ENCODE measurements around the gene MRPL20. TPM values are rescaled to one million over a fixed set of nuclear protein-coding genes. Genes with fewer than 3 reads are reported as not detected.
A peak's percentile ranks its signal among the peaks of the same experiment; 100 is the strongest.

Gene MRPL20
- total and polyA plus RNA-seq, 12 donors, result 98.9 to 276 (median 158) TPM

GRCh38 chr1:1442069-1442770, 35.1 kb upstream of the MRPL20 start:
- no peak for DNase-seq
- peaks cover 4% of the 10 kb centered on the region in 2 donors for H3K4me1 ChIP-seq (replicated peaks in 1 of 2)
- TF ChIP-seq, protein P1, sequence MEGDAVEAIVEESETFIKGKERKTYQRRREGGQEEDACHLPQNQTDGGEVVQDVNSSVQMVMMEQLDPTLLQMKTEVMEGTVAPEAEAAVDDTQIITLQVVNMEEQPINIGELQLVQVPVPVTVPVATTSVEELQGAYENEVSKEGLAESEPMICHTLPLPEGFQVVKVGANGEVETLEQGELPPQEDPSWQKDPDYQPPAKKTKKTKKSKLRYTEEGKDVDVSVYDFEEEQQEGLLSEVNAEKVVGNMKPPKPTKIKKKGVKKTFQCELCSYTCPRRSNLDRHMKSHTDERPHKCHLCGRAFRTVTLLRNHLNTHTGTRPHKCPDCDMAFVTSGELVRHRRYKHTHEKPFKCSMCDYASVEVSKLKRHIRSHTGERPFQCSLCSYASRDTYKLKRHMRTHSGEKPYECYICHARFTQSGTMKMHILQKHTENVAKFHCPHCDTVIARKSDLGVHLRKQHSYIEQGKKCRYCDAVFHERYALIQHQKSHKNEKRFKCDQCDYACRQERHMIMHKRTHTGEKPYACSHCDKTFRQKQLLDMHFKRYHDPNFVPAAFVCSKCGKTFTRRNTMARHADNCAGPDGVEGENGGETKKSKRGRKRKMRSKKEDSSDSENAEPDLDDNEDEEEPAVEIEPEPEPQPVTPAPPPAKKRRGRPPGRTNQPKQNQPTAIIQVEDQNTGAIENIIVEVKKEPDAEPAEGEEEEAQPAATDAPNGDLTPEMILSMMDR (IDR thresholded peaks at IDR 0.05), result no peak
- no peak for TF ChIP-seq POLR2A (IDR thresholded peaks at IDR 0.05)
- H3K27me3 ChIP-seq, result no peaks in the 10 kb centered on the region
- H3K9me3 ChIP-seq (replicated peaks in 1 of 3), result no peaks in the 10 kb centered on the region
- intact Hi-C loops (cut with DNase I), result no loop called here
- no peaks in the 10 kb centered on the region for H3K36me3 ChIP-seq (replicated peaks in 1 of 2)
- 77 to 88% (median 85%) methylated on average over 27 to 32 of the region's 32 CpGs for WGBS, 4 donors
- no peak overlapping the region for H3K4me3 ChIP-seq
- no peak overlapping the region for H3K27ac ChIP-seq

DNA sequence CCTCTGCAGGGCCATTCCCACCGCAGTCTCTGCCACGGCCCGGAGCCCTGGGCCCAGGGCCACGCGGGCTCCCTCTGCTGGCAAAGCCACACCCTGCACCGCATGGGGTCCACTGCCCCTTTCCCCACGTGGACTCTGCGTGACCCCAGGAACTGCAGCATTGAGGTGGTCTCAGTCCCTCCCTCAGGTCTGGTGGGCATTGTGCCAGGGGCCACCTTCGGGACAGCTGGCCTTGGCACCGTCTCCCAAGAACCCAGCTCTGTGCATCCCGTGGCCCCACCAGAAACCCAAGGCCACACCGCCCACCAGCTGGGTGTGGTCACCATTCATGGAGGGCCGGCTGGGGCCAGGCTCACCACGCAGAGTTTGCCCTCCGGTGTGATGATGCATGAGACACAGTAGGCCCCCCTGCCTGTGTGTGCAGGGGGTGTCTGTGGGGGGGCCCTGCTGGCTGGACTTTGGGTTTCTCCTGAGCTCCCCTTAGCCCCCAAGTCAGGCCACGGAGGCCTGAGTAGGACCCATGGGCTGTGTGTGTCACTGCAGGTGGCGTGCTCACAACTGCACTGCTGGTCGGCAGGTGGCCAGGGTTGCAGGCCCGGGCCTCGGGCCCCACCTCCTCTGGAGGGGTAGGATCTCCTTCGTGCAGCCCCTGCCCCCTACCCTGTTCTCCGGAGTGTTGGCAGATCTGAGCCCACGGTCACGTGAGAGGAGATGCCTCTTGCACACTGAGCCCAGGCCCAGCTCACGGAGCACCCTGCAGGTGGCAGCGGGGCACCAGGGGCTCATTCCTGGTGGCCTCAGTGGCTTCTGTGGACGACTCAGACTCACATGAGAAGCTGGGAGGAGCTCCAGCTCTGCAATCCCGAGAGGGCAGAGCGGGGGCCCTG, 34.2 kb upstream of the MRPL20 start:
- H3K27ac ChIP-seq, result no peak overlapping the region
- no peak overlapping the region for H3K4me3 ChIP-seq
- peak in 5 of 7 donors; percentile 48 to 63 (median 59) for DNase-seq
- no peaks in the 10 kb centered on the region for H3K36me3 ChIP-seq (replicated peaks in 1 of 2)
- no peaks in the 10 kb centered on the region for H3K9me3 ChIP-seq (replicated peaks in 1 of 3)
- TF ChIP-seq, protein P1 (IDR thresholded peaks at IDR 0.05), result peak; percentile 71 to 92 (median 82)
- no peak for TF ChIP-seq POLR2A (IDR thresholded peaks at IDR 0.05)
- peaks cover 4 to 6% of the 10 kb centered on the region in 2 donors for H3K4me1 ChIP-seq (replicated peaks in 1 of 2)
- 18 to 35% (median 27%) methylated on average over 2 to 29 of the region's 29 CpGs for WGBS, 4 donors
- no peaks in the 10 kb centered on the region for H3K27me3 ChIP-seq
- intact Hi-C loops (cut with DNase I), result no loop called here

DNA sequence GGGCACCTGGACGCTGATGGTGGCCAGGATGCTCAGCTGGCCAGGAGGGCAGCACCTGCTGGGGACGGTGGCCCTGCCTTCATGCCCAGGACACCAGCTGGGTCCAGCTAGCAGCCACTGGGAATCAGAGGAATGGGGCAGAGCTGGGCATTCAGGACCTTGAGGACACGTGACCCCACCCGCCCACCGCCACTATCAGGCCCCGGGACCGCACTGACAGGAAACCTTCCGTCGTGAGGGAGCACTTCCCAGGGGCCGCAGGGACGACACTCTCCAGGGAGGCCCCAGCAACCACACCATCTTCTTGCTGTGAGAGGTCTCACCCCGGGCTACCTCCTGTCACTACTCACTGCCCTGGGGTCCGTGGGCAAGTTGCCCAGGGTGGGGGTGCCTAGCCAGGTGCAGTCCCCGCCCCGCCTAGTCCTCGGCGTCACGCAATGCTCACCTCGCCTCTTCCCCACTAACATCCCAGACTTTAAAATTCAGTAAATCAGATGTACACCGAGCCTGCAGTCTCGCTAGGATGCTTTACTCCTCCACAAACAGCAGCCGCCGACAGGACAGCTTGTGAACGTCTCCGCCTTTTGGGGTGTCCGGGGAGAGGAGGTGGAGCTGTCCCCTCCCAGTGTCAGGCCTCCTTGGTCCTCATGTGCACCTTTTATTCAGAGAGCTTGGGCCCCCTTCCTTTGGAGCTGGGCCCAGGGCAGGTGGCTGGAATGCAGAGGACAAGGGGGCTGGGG, 33.3 kb upstream of the MRPL20 start:
- no peak overlapping the region for H3K27ac ChIP-seq
- TF ChIP-seq, protein P1 (IDR thresholded peaks at IDR 0.05), result no peak
- no peak for TF ChIP-seq POLR2A (IDR thresholded peaks at IDR 0.05)

More for the DNA sequence above, 33.3 kb upstream of the MRPL20 start:
- DNase-seq, result peak in 1 of 7 donors; percentile 19
- Histone ChIP-seq H3K36me3 (replicated peaks in 1 of 2) (no peaks in the 10 kb centered on the region), H3K4me1 (replicated peaks in 1 of 2) (peaks cover 7 to 11% of the 10 kb centered on the region in 2 donors), H3K9me3 (replicated peaks in 1 of 3) (no peaks in the 10 kb centered on the region), H3K4me3 (no peak overlapping the region), H3K27me3 (no peaks in the 10 kb centered on the region)
- intact Hi-C loops (cut with DNase I), result no loop called here
- 67 to 80% (median 73%) methylated on average over 14 to 26 of the region's 26 CpGs for WGBS, 4 donors
